ENCODE measurements around the gene CAMK1G. TPM values are rescaled to one million over a fixed set of nuclear protein-coding genes. Genes with fewer than 3 reads are reported as not detected.

Gene CAMK1G
- total and polyA plus RNA-seq, 2 donors (not counting 3 experiments of a cell fraction or from before 2014, with no cell fraction given): not detected

- no peaks in the 10 kb centered on the region for H3K9me3 ChIP-seq (replicated peaks; ENCODE audit: control insufficient read depth, insufficient read depth, low read length)
- FAIRE-seq: no peak
- H3K27ac ChIP-seq (ENCODE audit: insufficient read depth, low read depth, low read length): no peak overlapping the region
- TF ChIP-seq GATA2 (IDR thresholded peaks at IDR 0.05; ENCODE audit: insufficient read depth, insufficient read length, low read depth, low read length): no peak
- TF ChIP-seq POLR2AphosphoS5 (IDR thresholded peaks at IDR 0.05; ENCODE audit: insufficient read depth, low read depth, low read length): no peak
- TF ChIP-seq EZH2 (IDR thresholded peaks at IDR 0.05; ENCODE audit: borderline replicate concordance, low read depth, low read length, severe bottlenecking): no peak
- no peak for TF ChIP-seq FOS (IDR thresholded peaks at IDR 0.05; ENCODE audit: borderline replicate concordance, insufficient read depth, low read length)
- TF ChIP-seq JUN (IDR thresholded peaks at IDR 0.05; ENCODE audit: borderline replicate concordance, insufficient read depth, insufficient read length, low read depth): no peak
- TF ChIP-seq POLR2A (IDR thresholded peaks at IDR 0.05; ENCODE audit: low read depth, low read length): no peak
- no peak for TF ChIP-seq CTCF (IDR thresholded peaks at IDR 0.05; ENCODE audit: extremely low read depth in 1 of 2, insufficient read depth in 1 of 2, low read depth in 1 of 2, low read length in 2 of 2)
- TF ChIP-seq MAX (IDR thresholded peaks at IDR 0.05; ENCODE audit: insufficient read depth, insufficient read length): no peak
- no peak for TF ChIP-seq MYC (IDR thresholded peaks at IDR 0.05; ENCODE audit: low read depth, low read length)
- CTCF ChIA-PET: interaction anchor here (0.8 to 10.2 kb wide), 17 partner anchors 8 to 64 kb away, joined by 3 to 119 read pairs (median 4); partner anchors contain the start of genes G0S2 and LAMB3
- no peaks in the 10 kb centered on the region for H3K9me1 ChIP-seq (replicated peaks; ENCODE audit: control insufficient read depth, extremely low read depth, insufficient read depth, low read length)
- H3K79me2 ChIP-seq (ENCODE audit: control insufficient read depth, insufficient read depth, low read length): no peaks in the 10 kb centered on the region
- H3K4me2 ChIP-seq (ENCODE audit: insufficient read depth, low read length): no peak overlapping the region
- H2AFZ ChIP-seq (ENCODE audit: low read depth, low read length): no peak overlapping the region
- no peaks in the 10 kb centered on the region for H3K36me3 ChIP-seq (ENCODE audit: control insufficient read depth in 2 of 2, extremely low read depth in 1 of 2, insufficient read depth in 2 of 2, low read length in 2 of 2)
- no TSS peak for BruUV-seq (replicated peaks)
- H3K4me1 ChIP-seq (ENCODE audit: control insufficient read depth, extremely low read depth, insufficient read depth, low read length): no peaks in the 10 kb centered on the region
- intact Hi-C loops (cut with micrococcal nuclease): no loop called here
- H3K9ac ChIP-seq (replicated peaks; ENCODE audit: extremely low read depth, insufficient read depth, low read length): no peak overlapping the region
- POLR2A ChIA-PET: no interaction called here
- H3K27me3 ChIP-seq (ENCODE audit: control insufficient read depth in 2 of 2, insufficient read depth in 2 of 2, low read length in 2 of 2): no peaks in the 10 kb centered on the region
- H4K20me1 ChIP-seq (replicated peaks; ENCODE audit: control insufficient read depth, extremely low read depth, insufficient read depth, low read length): no peaks in the 10 kb centered on the region
- DNase-seq (ENCODE audit: low read depth, low spot score): peak; percentile 7
- dilution Hi-C loops (cut with MboI; ENCODE audit: extremely low pct_ligation_motif_present, low sequenced_read_pairs): no loop called here
- H3K4me3 ChIP-seq (replicated peaks in 1 of 3; ENCODE audit: insufficient read depth in 1 of 3, low read depth in 1 of 3, low read length in 3 of 3): no peak overlapping the region
Observed at GRCh38 chr1:209630383-209631225, 47.1 kb downstream of the CAMK1G start.

Measured in endothelial cell of umbilical vein (primary cell).